Fibroblast of the aortic adventitia (primary cell): Measurements from ENCODE around the gene ATIC. TPM values are rescaled to one million over a fixed set of nuclear protein-coding genes. Genes with fewer than 3 reads are reported as not detected.

Experiments used
- DNase-seq: peaks from one replicate; pipeline ENCODE4 v3.0.0-alpha.2; 2010; ENCODE audit warnings: low read depth
- H3K4me3 ChIP-seq: 2 replicates; pipeline ENCODE4 v1.5.1; 2011; ENCODE audit warnings: low read depth, mild to moderate bottlenecking, control low read depth, low read length, moderate library complexity
- total RNA-seq: library from RNA; depleted of rRNA; stranded (reverse); fragments of >200 nt; gene quantifications from 2 replicates; pipeline ENCODE4 v1.2.3, GENCODE V29; 2012; ENCODE audit warnings: low replicate concordance
- TF ChIP-seq, protein P1 (sequence below): IDR thresholded peaks from 2 replicates; pipeline ENCODE4 v1.5.1; 2011; ENCODE audit warnings: mild to moderate bottlenecking, low read length, control low read depth, inconsistent platforms; ENCODE audit not compliant: insufficient read depth

Gene ATIC
- total RNA-seq, 1 donor = 24.5 TPM

DNA sequence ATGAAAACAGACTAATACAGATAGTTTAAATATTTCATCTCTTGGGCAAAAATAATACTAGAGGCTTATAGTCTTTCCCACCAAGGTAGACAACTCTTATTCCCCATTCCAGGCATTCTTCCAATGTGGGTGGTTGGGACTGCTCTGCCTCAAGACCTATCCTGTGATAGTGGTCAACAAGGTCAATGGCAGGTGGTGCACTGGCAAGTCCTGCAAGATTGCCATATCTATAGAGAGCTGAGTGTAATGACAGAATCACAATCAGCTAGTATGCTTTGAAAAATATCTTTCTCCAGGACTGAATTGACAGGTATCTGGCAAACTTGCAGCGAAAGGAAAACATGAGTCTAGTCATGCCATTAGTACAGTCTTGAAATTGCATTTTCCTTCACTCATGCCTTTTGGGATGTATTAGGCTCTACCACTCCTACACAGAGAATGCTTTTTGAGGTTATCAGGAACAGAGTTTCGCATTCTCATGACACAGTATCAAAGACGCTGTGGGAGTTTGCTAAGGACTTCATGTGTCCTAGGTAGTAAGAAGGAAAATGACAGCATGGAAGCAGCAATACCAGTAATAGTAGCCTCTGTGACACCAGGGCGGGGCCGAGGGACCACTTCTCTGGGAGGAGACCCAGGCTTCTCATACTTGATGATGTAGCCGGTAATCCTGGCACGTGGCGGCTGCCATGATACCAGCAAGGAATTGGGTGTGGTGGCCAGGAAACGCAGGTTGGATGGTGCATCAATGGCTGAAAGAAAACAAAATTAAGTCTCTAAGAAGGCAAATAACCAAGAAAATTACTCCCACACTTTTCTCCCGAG, 63.0 kb downstream of the ATIC start:
- DNase-seq = no peak
- H3K4me3 ChIP-seq = no peak overlapping the region
- TF ChIP-seq, protein P1, sequence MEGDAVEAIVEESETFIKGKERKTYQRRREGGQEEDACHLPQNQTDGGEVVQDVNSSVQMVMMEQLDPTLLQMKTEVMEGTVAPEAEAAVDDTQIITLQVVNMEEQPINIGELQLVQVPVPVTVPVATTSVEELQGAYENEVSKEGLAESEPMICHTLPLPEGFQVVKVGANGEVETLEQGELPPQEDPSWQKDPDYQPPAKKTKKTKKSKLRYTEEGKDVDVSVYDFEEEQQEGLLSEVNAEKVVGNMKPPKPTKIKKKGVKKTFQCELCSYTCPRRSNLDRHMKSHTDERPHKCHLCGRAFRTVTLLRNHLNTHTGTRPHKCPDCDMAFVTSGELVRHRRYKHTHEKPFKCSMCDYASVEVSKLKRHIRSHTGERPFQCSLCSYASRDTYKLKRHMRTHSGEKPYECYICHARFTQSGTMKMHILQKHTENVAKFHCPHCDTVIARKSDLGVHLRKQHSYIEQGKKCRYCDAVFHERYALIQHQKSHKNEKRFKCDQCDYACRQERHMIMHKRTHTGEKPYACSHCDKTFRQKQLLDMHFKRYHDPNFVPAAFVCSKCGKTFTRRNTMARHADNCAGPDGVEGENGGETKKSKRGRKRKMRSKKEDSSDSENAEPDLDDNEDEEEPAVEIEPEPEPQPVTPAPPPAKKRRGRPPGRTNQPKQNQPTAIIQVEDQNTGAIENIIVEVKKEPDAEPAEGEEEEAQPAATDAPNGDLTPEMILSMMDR = no peak

DNA sequence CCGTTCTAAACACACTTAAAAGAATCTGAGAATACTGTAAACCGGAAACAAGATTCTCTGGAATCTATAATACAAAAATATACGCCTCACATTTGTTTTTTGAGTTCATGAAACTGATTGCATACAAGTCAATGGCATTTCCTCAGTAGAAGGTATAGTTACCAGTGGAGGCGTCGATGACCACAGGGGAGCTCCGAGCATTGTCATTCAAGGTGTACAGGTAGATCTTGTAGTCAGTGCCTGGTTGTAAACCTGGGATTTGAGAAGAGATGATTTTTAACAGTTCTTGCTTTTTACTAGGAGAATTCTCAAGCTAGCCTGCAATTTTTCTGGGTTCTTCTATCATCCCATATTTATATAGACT, 63.6 kb downstream of the ATIC start:
- no peak overlapping the region for H3K4me3 ChIP-seq
- TF ChIP-seq, protein P1 = no peak
- no peak for DNase-seq

DNA sequence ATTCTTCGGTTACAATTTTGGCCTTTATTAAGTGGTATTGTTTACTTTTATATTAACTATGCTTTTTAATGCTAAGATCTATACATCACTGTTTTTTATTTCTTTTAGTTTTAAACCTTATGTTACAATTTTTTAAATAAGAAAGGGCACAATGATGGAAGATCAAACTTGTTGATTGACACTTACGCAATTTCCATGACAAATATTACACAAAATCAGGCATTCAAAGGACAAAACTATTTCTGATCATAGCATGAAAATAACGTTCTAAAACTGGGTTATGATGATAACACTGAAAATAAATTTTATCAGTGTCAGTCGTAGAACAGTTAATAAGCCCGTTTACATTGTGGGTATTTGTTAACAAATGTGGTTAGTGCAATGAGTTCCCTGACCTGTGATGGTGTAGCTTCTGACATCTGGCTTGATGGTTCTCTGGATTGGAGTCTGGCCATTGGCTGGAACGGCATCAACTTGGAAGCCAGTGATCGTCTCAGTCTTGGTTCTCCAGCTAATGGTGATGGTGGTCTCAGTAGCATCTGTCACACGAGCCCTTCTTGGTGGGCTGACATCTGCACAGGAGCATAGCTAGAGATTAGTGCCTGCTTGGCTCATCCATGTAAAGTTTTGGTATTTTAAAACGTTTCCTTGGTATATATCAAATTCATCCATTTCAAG, 64.4 kb downstream of the ATIC start:
- DNase-seq = no peak
- no peak overlapping the region for H3K4me3 ChIP-seq
- TF ChIP-seq, protein P1 = no peak

DNA sequence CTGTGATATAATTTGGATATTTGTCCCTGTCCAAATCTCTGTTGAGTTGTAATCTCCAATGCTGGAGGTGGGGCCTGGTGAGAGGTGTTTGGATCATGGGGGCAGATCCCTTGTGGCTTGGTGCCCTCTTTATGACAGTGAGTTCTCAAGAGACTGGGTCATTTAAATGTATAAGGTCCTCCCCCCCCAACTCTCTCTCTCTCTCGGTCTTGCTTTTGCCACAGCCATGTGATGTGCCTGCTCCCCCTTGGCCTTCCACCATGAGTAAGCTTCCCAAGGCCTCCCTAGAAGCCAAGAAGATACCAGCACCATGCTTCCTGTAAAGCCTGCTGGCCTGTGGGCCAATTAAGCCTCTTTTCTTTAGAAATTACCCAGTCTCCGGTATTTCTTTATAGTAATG, 65.4 kb downstream of the ATIC start:
- TF ChIP-seq, protein P1 = no peak
- no peak for DNase-seq

DNA sequence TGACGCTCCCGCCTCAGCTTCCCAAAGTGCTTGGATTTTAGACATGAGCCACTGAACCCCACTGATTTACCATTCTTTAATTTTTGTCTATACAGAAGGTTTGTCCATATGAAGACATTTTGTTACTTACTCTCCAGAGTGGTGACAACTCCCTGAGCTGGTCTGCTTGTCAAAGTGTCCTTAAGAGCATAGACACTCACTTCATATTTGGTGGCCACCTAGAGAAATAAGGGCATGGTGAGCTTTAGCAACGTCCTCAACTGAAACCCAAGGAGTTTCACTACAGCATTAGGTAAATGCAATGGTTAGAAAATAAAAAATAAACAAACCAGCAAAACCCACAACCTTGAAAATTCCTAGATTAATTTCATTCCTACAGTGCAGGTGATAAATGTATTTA, 66.2 kb downstream of the ATIC start:
- DNase-seq = no peak
- H3K4me3 ChIP-seq = no peak overlapping the region

More for the DNA sequence above, 65.4 kb downstream of the ATIC start:
- no peak overlapping the region for H3K4me3 ChIP-seq

DNA sequence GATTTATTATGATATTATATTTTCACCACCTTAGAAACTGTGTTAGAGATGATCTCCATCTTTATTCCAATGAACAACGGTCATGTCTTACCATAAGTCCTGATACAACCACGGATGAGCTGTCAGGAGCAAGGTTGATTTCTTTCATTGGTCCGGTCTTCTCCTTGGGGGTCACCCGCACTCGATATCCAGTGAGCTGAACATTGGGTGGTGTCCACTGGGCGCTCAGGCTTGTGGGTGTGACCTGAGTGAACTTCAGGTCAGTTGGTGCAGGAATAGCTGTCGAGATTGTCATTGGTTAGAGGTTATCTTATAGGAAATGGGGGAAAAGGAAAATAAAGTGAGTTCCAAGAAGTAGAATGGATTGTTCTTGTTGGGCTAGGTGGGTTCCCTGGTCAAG, 67.2 kb downstream of the ATIC start:
- no peak for DNase-seq
- no peak overlapping the region for H3K4me3 ChIP-seq
- TF ChIP-seq, protein P1 = no peak

More for the DNA sequence above, 66.2 kb downstream of the ATIC start:
- TF ChIP-seq, protein P1 = no peak
